ENCODE measurements around the gene FAM181A.

Gene FAM181A

DNA sequence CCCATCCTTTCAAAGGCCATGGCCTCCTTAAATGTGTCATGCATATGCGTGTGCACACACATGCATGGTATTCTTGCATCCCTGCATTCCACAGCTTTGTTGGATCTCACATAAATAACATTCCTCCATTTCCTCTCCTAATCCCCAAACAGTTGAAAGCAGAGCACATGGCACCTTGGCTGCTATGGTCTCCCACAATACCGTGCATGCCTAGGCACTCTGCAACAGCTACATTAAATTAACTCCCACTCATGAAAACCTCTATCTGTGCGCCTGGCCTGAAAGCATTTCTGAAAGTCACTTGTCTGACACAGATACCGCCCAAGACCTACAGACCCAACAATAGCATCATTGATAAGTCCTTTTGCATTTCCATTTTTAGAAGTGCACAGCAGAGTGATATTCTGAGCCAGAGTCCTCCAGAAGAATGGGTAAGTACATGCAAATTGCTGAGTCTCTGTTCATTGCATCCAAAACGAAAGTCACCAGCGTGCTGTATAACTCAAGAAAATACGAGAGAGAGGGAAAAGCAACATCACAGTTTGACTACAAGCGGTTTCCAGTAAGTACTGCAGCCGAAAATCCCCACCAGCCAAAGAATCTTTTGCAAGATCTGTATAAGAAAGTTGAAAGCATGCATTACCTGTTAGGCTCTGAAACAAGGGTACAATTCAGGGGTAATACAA lies 48.8 kb downstream of the FAM181A start:
- Histone ChIP-seq H3K27me3 (ENCODE audit: insufficient read depth, low read length) (no peaks in the 10 kb centered on the region), H3K9me2 (ENCODE audit: low read depth, low read length) (no peaks in the 10 kb centered on the region), H3K36me3 (ENCODE audit: insufficient read depth, low read length) (no peaks in the 10 kb centered on the region), H3K4me3 (ENCODE audit: low read depth, low read length, poor library complexity, severe bottlenecking) (peak overlapping the region; percentile 50), H3K4me2 (ENCODE audit: low read length) (peak overlapping the region; percentile 70), H2AFZ (ENCODE audit: low read length) (no peak overlapping the region), H3K27ac (ENCODE audit: low read depth, low read length, poor library complexity, severe bottlenecking) (peak overlapping the region; percentile 100), H4K20me1 (ENCODE audit: insufficient read depth, low read length) (no peaks in the 10 kb centered on the region), H3F3A (ENCODE audit: insufficient read depth, low read length) (peaks cover 18% of the 10 kb centered on the region), H3K79me2 (ENCODE audit: insufficient read depth, low read length) (no peaks in the 10 kb centered on the region), H3K4me1 (ENCODE audit: insufficient read depth, low read length, severe bottlenecking) (peaks cover 98% of the 10 kb centered on the region), H3K9ac (ENCODE audit: low read length) (peak overlapping the region; percentile 84), H3K9me3 (ENCODE audit: low read length) (no peaks in the 10 kb centered on the region; the same call in 1 of the 2 replicates)
- TF ChIP-seq, protein P1, sequence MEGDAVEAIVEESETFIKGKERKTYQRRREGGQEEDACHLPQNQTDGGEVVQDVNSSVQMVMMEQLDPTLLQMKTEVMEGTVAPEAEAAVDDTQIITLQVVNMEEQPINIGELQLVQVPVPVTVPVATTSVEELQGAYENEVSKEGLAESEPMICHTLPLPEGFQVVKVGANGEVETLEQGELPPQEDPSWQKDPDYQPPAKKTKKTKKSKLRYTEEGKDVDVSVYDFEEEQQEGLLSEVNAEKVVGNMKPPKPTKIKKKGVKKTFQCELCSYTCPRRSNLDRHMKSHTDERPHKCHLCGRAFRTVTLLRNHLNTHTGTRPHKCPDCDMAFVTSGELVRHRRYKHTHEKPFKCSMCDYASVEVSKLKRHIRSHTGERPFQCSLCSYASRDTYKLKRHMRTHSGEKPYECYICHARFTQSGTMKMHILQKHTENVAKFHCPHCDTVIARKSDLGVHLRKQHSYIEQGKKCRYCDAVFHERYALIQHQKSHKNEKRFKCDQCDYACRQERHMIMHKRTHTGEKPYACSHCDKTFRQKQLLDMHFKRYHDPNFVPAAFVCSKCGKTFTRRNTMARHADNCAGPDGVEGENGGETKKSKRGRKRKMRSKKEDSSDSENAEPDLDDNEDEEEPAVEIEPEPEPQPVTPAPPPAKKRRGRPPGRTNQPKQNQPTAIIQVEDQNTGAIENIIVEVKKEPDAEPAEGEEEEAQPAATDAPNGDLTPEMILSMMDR (IDR thresholded peaks at IDR 0.05; ENCODE audit: low read length): no peak
- TF ChIP-seq EZH2 (IDR thresholded peaks at IDR 0.05; ENCODE audit: borderline replicate concordance, low read length): no peak

DNA sequence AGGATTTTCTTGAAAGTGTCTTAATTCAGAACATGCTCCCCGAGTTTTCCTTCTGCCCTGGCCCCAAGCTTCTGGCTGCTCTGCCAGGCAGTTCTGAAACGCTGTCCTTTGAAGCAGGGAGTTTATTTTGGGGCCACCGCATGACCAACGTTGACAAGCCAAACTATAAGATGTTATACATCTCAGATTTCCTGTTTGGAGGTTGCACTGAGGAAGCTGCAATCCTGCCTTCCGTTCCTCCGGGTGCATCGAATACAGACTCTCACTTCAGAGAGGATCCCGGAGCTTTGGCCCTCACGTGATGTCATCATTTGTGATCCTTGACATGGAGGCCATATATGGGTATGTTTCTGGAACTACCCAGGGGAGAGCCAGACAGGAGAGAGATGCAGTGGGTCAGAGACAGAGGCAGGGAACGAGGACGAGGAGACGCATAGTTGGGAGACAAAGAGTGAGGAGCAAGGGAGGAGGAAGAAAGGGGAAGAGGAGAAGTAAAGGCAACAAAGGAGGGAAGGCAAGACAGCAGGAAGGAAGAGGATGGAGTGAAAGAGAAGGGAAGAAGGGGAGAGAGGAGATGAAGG lies 49.4 kb downstream of the FAM181A start, which contains the start of gene ASB2:
ASB2 (minus strand) TSS at position 94 of the 581 bp plus-strand sequence. CDS start 12,031 bp downstream, outside the sequence.
- H3K36me3 ChIP-seq (ENCODE audit: insufficient read depth, low read length): no peaks in the 10 kb centered on the region
- peak within 1 kb of the TSS; percentile 84 for H3K9ac ChIP-seq (ENCODE audit: low read length)
- no peaks in the 10 kb centered on the region for H3K9me2 ChIP-seq (ENCODE audit: low read depth, low read length)
- no peak within 1 kb of the TSS for H2AFZ ChIP-seq (ENCODE audit: low read length)
- peaks cover 96% of the 10 kb centered on the region for H3K4me1 ChIP-seq (ENCODE audit: insufficient read depth, low read length, severe bottlenecking)
- H3K27ac ChIP-seq (ENCODE audit: low read depth, low read length, poor library complexity, severe bottlenecking): peak within 1 kb of the TSS; percentile 100
- no peaks in the 10 kb centered on the region for H3K27me3 ChIP-seq (ENCODE audit: insufficient read depth, low read length)
- TF ChIP-seq, protein P1 (IDR thresholded peaks at IDR 0.05; ENCODE audit: low read length): no peak
- TF ChIP-seq EZH2 (IDR thresholded peaks at IDR 0.05; ENCODE audit: borderline replicate concordance, low read length): no peak
- H3K4me2 ChIP-seq (ENCODE audit: low read length): peak within 1 kb of the TSS; percentile 70
- peaks cover 18% of the 10 kb centered on the region; the same call in 1 of the 2 replicates for H3F3A ChIP-seq (ENCODE audit: insufficient read depth, low read length)
- no peaks in the 10 kb centered on the region for H4K20me1 ChIP-seq (ENCODE audit: insufficient read depth, low read length)
- H3K9me3 ChIP-seq (ENCODE audit: low read length): no peaks in the 10 kb centered on the region; the same call in 1 of the 2 replicates
- H3K79me2 ChIP-seq (ENCODE audit: insufficient read depth, low read length): no peaks in the 10 kb centered on the region
- peak within 1 kb of the TSS; percentile 50 for H3K4me3 ChIP-seq (ENCODE audit: low read depth, low read length, poor library complexity, severe bottlenecking)

DNA sequence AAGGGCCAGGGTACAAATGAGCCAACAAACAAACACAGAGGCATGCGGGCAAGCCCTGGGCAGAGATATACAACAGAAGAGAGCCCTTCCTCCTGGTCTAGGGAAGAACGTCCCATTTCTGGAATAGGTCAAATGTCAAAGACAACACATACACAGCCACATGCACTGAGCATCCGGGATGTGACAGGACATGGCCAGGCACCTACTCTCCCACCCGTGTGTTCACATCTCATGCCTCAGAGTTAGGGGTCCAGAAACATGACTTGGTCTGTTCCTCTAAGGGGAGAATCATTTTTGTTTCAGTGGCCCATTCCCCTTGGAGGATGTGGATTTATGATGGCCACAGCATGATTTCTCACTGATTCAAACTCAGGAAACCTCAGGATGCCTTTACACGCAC lies 50.0 kb downstream of the FAM181A start:
- H3K27ac ChIP-seq (ENCODE audit: low read depth, low read length, poor library complexity, severe bottlenecking): peak overlapping the region; percentile 100
- peaks cover 18% of the 10 kb centered on the region; the same call in 1 of the 2 replicates for H3F3A ChIP-seq (ENCODE audit: insufficient read depth, low read length)

More for the DNA sequence above, 50.0 kb downstream of the FAM181A start:
- peak overlapping the region; percentile 84 for H3K9ac ChIP-seq (ENCODE audit: low read length)
- TF ChIP-seq, protein P1 (IDR thresholded peaks at IDR 0.05; ENCODE audit: low read length): no peak
- TF ChIP-seq EZH2 (IDR thresholded peaks at IDR 0.05; ENCODE audit: borderline replicate concordance, low read length): no peak
- H3K36me3 ChIP-seq (ENCODE audit: insufficient read depth, low read length): no peaks in the 10 kb centered on the region
- peak overlapping the region; percentile 70 for H3K4me2 ChIP-seq (ENCODE audit: low read length)
- H3K9me2 ChIP-seq (ENCODE audit: low read depth, low read length): no peaks in the 10 kb centered on the region
- peaks cover 95% of the 10 kb centered on the region for H3K4me1 ChIP-seq (ENCODE audit: insufficient read depth, low read length, severe bottlenecking)
- peak overlapping the region; percentile 50 for H3K4me3 ChIP-seq (ENCODE audit: low read depth, low read length, poor library complexity, severe bottlenecking)
- no peaks in the 10 kb centered on the region for H3K79me2 ChIP-seq (ENCODE audit: insufficient read depth, low read length)
- no peaks in the 10 kb centered on the region; the same call in 1 of the 2 replicates for H3K9me3 ChIP-seq (ENCODE audit: low read length)
- H3K27me3 ChIP-seq (ENCODE audit: insufficient read depth, low read length): no peaks in the 10 kb centered on the region
- H4K20me1 ChIP-seq (ENCODE audit: insufficient read depth, low read length): no peaks in the 10 kb centered on the region
- no peak overlapping the region for H2AFZ ChIP-seq (ENCODE audit: low read length)

All from OCI-LY1 (cell line).